Measurements from ENCODE around the gene LHFPL6.
"Not testable (repeated sequence)": the region's sequence is repeated elsewhere in the genome, so short reads cannot be mapped to it uniquely, and the experiment has no call there.

LHFPL6 gene

GRCh38 chr13:39377699-39378098 is 225.3 kb downstream of the LHFPL6 start:
- DNase-seq: no peak

GRCh38 chr13:39376076-39376475 is 226.9 kb downstream of the LHFPL6 start:
- DNase-seq: no peak

- DNase-seq: no peak
Measured at GRCh38 chr13:39375601-39376000, 227.4 kb downstream of the LHFPL6 start.

GRCh38 chr13:39374741-39375189 is 228.2 kb downstream of the LHFPL6 start:
- DNase-seq: no peak

GRCh38 chr13:39373145-39373544 is 229.8 kb downstream of the LHFPL6 start:
- DNase-seq: no peak

- no peak for DNase-seq
Measured at GRCh38 chr13:39371706-39372105, 231.3 kb downstream of the LHFPL6 start.

- peak; percentile 60 for DNase-seq
Measured at GRCh38 chr13:39370554-39370953, 232.4 kb downstream of the LHFPL6 start.

- DNase-seq: no peak
Measured at GRCh38 chr13:39370048-39370447, 232.9 kb downstream of the LHFPL6 start.

- no peak for DNase-seq
Measured at GRCh38 chr13:39369161-39369890, 233.7 kb downstream of the LHFPL6 start.

- no peak for DNase-seq
Measured at GRCh38 chr13:39365879-39366278, 237.1 kb downstream of the LHFPL6 start.

- peak; percentile 68 for DNase-seq
Measured at GRCh38 chr13:39364947-39365468, 238.0 kb downstream of the LHFPL6 start.

GRCh38 chr13:39363382-39363772 is 239.6 kb downstream of the LHFPL6 start:
- DNase-seq: no peak

- DNase-seq: no peak
Measured at GRCh38 chr13:39362652-39363381, 240.2 kb downstream of the LHFPL6 start.

- DNase-seq: no peak
Measured at GRCh38 chr13:39353988-39354387, 249.0 kb downstream of the LHFPL6 start.

GRCh38 chr13:39350461-39350881 is 252.5 kb downstream of the LHFPL6 start:
- no peak for DNase-seq

- DNase-seq: no peak
Measured at GRCh38 chr13:39349391-39349960, 253.5 kb downstream of the LHFPL6 start.

- DNase-seq: no peak
Measured at GRCh38 chr13:39347926-39348901, 254.8 kb downstream of the LHFPL6 start.

GRCh38 chr13:39345982-39346381 is 257.0 kb downstream of the LHFPL6 start:
- no peak for DNase-seq

GRCh38 chr13:39341251-39341650 is 261.7 kb downstream of the LHFPL6 start:
- DNase-seq: no peak

GRCh38 chr13:39338114-39338513 is 264.9 kb downstream of the LHFPL6 start:
- not testable (repeated sequence) for DNase-seq

- no peak for DNase-seq
Measured at GRCh38 chr13:39336937-39337336, 266.1 kb downstream of the LHFPL6 start.

GRCh38 chr13:39336207-39336606 is 266.8 kb downstream of the LHFPL6 start:
- DNase-seq: no peak
